PC-3 (cell line): Measurements from ENCODE around the gene HSD11B1. TPM values are rescaled to one million over a fixed set of nuclear protein-coding genes. Genes with fewer than 3 reads are reported as not detected.

Source experiments
- ATAC-seq: fragments of 200-7000 bp; cut with Tn5 transposase; 2 replicates; pipeline ENCODE4 v1.9.1; 2020; ENCODE audit warnings: mild to moderate bottlenecking, moderate library complexity
- BruUV-seq: library from RNA; stranded (reverse); fragments of 400-500 nt; replicated peaks from 2 replicates; lab custom pipeline; 2021; lab: Mats Ljungman, UMichigan
- CTCF ChIA-PET: fragments of 300-600 bp; sonication (Branson Sonifier 250); formaldehyde crosslinking; loops from one replicate; lab custom pipeline; 2022; ENCODE audit warnings: antibody characterized with exemption; lab: Charles Lee
- POLR2A ChIA-PET: fragments of 300-600 bp; sonication (Branson Sonifier 250); formaldehyde crosslinking; loops from one replicate; lab custom pipeline; 2022; ENCODE audit warnings: antibody characterized with exemption; ENCODE audit not compliant: unreplicated experiment; lab: Charles Lee
- DNase-seq: peaks from one replicate; pipeline ENCODE4 v3.0.0-alpha.2; 2015
- H2AFZ ChIP-seq: fragments of 300-600 bp; sonication (generic); 2 replicates; pipeline ENCODE4 v1.6.0; 2016; ENCODE audit warnings: antibody characterized with exemption, low read length
- H3F3A ChIP-seq: fragments of 300-600 bp; sonication (generic); one replicate; pipeline ENCODE4 v1.6.0; 2017; ENCODE audit warnings: antibody characterized with exemption, low read length, control low read depth, mild to moderate bottlenecking; ENCODE audit not compliant: unreplicated experiment
- H3K27ac ChIP-seq: fragments of 300-600 bp; sonication (generic); 2 replicates; pipeline ENCODE4 v1.5.1; 2016; ENCODE audit warnings: mild to moderate bottlenecking, low read length
- H3K27me3 ChIP-seq: fragments of 300-600 bp; sonication (generic); 2 replicates; pipeline ENCODE4 v1.6.1; 2016; ENCODE audit warnings: low read length, mixed read lengths
- H3K36me3 ChIP-seq: fragments of 300-600 bp; sonication (generic); 2 replicates; pipeline ENCODE4 v1.6.1; 2016; ENCODE audit warnings: low read depth, mixed run types, low read length, mixed read lengths
- H3K4me1 ChIP-seq: fragments of 300-600 bp; sonication (generic); 2 replicates; pipeline ENCODE4 v1.5.1; 2016; ENCODE audit warnings: low read length; ENCODE audit not compliant: insufficient read depth
- H3K4me2 ChIP-seq: fragments of 300-600 bp; sonication (generic); 2 replicates; pipeline ENCODE4 v1.6.0; 2016; ENCODE audit warnings: low read length
- H3K4me3 ChIP-seq: fragments of 300-600 bp; sonication (generic); 2 replicates; pipeline ENCODE4 v1.5.1; 2016; ENCODE audit warnings: mild to moderate bottlenecking, low read length, mixed read lengths
- H3K79me2 ChIP-seq: fragments of 300-600 bp; sonication (generic); 2 replicates; pipeline ENCODE4 v1.6.1; 2017; ENCODE audit warnings: low read length, mixed read lengths
- H3K9ac ChIP-seq: fragments of 300-600 bp; sonication (generic); 2 replicates; pipeline ENCODE4 v1.6.0; 2016; ENCODE audit warnings: mild to moderate bottlenecking, low read length
- H3K9me2 ChIP-seq: fragments of 300-600 bp; sonication (generic); replicated peaks from 2 replicates; pipeline ENCODE4 v1.6.1; 2016; ENCODE audit warnings: mixed run types, low read length, mixed read lengths
- H3K9me3 ChIP-seq: fragments of 300-600 bp; sonication (generic); 2 replicates; pipeline ENCODE4 v1.6.1; 2016; ENCODE audit warnings: low read length, mixed read lengths
- H4K20me1 ChIP-seq: fragments of 300-600 bp; sonication (generic); 2 replicates; pipeline ENCODE4 v1.6.1; 2016; ENCODE audit warnings: low read length, mixed read lengths
- CTCF ChIP-seq: fragments of 300-600 bp; sonication (generic); conservative IDR thresholded peaks from 2 replicates; pipeline ENCODE4 v1.5.1; 2017; ENCODE audit warnings: antibody characterized with exemption, low read depth, mild to moderate bottlenecking, low read length
- EZH2 ChIP-seq: fragments of 300-600 bp; sonication (generic); IDR thresholded peaks from one replicate; pipeline ENCODE4 v1.6.1; 2017; ENCODE audit warnings: antibody characterized with exemption, mild to moderate bottlenecking, low read length; ENCODE audit not compliant: unreplicated experiment
- EZH2phosphoT487 ChIP-seq: fragments of 300-600 bp; sonication (generic); IDR thresholded peaks from 2 replicates; pipeline ENCODE4 v1.6.1; 2018; ENCODE audit warnings: mild to moderate bottlenecking, antibody characterized with exemption, low read length, borderline replicate concordance
- intact Hi-C: fragments of 100-400 bp; cut with micrococcal nuclease; formaldehyde crosslinking; loops from 2 replicates; pipeline ENCODE4 v1.9.0; 2023
- total RNA-seq: library from RNA; depleted of rRNA; stranded (reverse); fragments of >200 nt; gene quantifications from 2 replicates; pipeline ENCODE4 v1.2.3, GENCODE V29; 2014

HSD11B1 gene
- total RNA-seq, 1 experiment from 2014 or later, result not detected

- DNase-seq (no peak), ATAC-seq (no peak)
- intact Hi-C loops, result no loop called here
These were observed 66.2 kb downstream of the HSD11B1 start for GRCh38 chr1:209770636-209771415.

GRCh38 chr1:209772126-209772525 lies 67.5 kb downstream of the HSD11B1 start:
- Histone ChIP-seq H3K27me3 (no peaks in the 10 kb centered on the region), H3K36me3 (no peaks in the 10 kb centered on the region), H3K27ac (no peak overlapping the region), H3K4me3 (no peak overlapping the region), H3K4me2 (no peak overlapping the region), H3K9me2 (no peaks in the 10 kb centered on the region), H4K20me1 (no peaks in the 10 kb centered on the region), H3K9me3 (no peaks in the 10 kb centered on the region), H2AFZ (no peak overlapping the region), H3K4me1 (peaks cover 12% of the 10 kb centered on the region), H3F3A (no peaks in the 10 kb centered on the region), H3K79me2 (no peaks in the 10 kb centered on the region), H3K9ac (no peak overlapping the region)
- no TSS peak for BruUV-seq
- ATAC-seq (no peak), DNase-seq (no peak)
- POLR2A ChIA-PET, result no interaction called here
- TF ChIP-seq EZH2phosphoT487 (no peak), EZH2 (no peak), CTCF (no peak)
- intact Hi-C loops, result no loop called here
- CTCF ChIA-PET, result no interaction called here

More at GRCh38 chr1:209770636-209771415, 66.2 kb downstream of the HSD11B1 start:
- BruUV-seq, result no TSS peak
- no peaks in the 10 kb centered on the region for H3K9me2 ChIP-seq
- no peak overlapping the region for H3K4me3 ChIP-seq
- H3K79me2 ChIP-seq, result no peaks in the 10 kb centered on the region
- no peaks in the 10 kb centered on the region for H4K20me1 ChIP-seq
- no peaks in the 10 kb centered on the region for H3K36me3 ChIP-seq
- no peak overlapping the region for H3K27ac ChIP-seq
- POLR2A ChIA-PET, result no interaction called here
- no peak overlapping the region for H3K4me2 ChIP-seq
- TF ChIP-seq EZH2phosphoT487, result no peak
- no peak for TF ChIP-seq EZH2
- TF ChIP-seq CTCF, result no peak
- CTCF ChIA-PET, result no interaction called here
- no peaks in the 10 kb centered on the region for H3F3A ChIP-seq
- H3K9me3 ChIP-seq, result no peaks in the 10 kb centered on the region
- peaks cover 12% of the 10 kb centered on the region for H3K4me1 ChIP-seq
- no peak overlapping the region for H2AFZ ChIP-seq
- no peak overlapping the region for H3K9ac ChIP-seq
- no peaks in the 10 kb centered on the region for H3K27me3 ChIP-seq

- Histone ChIP-seq H4K20me1 (no peaks in the 10 kb centered on the region), H3K4me3 (no peak overlapping the region), H3K36me3 (no peaks in the 10 kb centered on the region), H3F3A (no peaks in the 10 kb centered on the region), H3K4me2 (no peak overlapping the region), H3K27ac (no peak overlapping the region), H3K27me3 (no peaks in the 10 kb centered on the region), H2AFZ (no peak overlapping the region), H3K9ac (no peak overlapping the region), H3K9me3 (no peaks in the 10 kb centered on the region), H3K4me1 (peaks cover 3% of the 10 kb centered on the region), H3K79me2 (no peaks in the 10 kb centered on the region), H3K9me2 (no peaks in the 10 kb centered on the region)
- POLR2A ChIA-PET, result no interaction called here
- BruUV-seq, result no TSS peak
- intact Hi-C loops, result no loop called here
- DNase-seq (no peak), ATAC-seq (no peak)
- CTCF ChIA-PET, result no interaction called here
- TF ChIP-seq EZH2, result no peak
- TF ChIP-seq CTCF, result no peak
- TF ChIP-seq EZH2phosphoT487, result no peak
These were observed 69.9 kb downstream of the HSD11B1 start for GRCh38 chr1:209774592-209774991.
